ENCODE measurements around the gene RBFOX2.

- no peak for TF ChIP-seq EP300 (IDR thresholded peaks at IDR 0.05)
- TF ChIP-seq POLR2AphosphoS5 (IDR thresholded peaks at IDR 0.05): no peak
- no peak for TF ChIP-seq POLR2A (IDR thresholded peaks at IDR 0.05)
- TF ChIP-seq CTCF (IDR thresholded peaks at IDR 0.05): no peak
Measured at GRCh38 chr22:35688913-35689675, 339.5 kb downstream of the RBFOX2 start.
